H1 (cell line): ENCODE results near the gene EPB41L4B. TPM values are rescaled to one million over a fixed set of nuclear protein-coding genes. Genes with fewer than 3 reads are reported as not detected.

Experiments used
- CBX5 ChIP-seq: fragments of 300-800, 300-1000 bp; sonication (generic); IDR thresholded peaks from 2 replicates; pipeline ENCODE4 v1.7.1; 2016; ENCODE audit warnings: antibody characterized with exemption, low read length, low read depth
- CEBPB ChIP-seq: IDR thresholded peaks from 2 replicates; pipeline ENCODE4 v1.6.1; 2012; ENCODE audit warnings: low read depth, low read length
- KDM1A ChIP-seq: fragments of 200-600, 300-600 bp; sonication (generic); IDR thresholded peaks from 2 replicates; pipeline ENCODE4 v1.7.1; 2016; ENCODE audit warnings: mild to moderate bottlenecking, low read length, borderline replicate concordance
- NRF1 ChIP-seq: IDR thresholded peaks from 2 replicates; pipeline ENCODE4 v1.6.1; 2011; ENCODE audit warnings: mild to moderate bottlenecking, low read depth, low read length, improper control_type of control experiment
- POLR2A ChIP-seq, 2 experiments: IDR thresholded peaks; 1 replicate in 1 of 2; 2 replicates in 1 of 2; pipeline ENCODE4 v1.6.1; 2011; ENCODE audit warnings: low read depth in 2 of 2, low read length in 2 of 2, mild to moderate bottlenecking in 2 of 2; ENCODE audit errors: control extremely low read depth in 1 of 2
- polyA plus RNA-seq, 7 experiments: library from polyadenylated mRNA; depleted of rRNA in 3 of 7; stranded (reverse) in 5 of 7; unstranded in 2 of 7; fragments of >200 nt in 5 of 7; fragments of 200-250 nt in 2 of 7; gene quantifications; 1 replicate in 5 of 7; 2 replicates in 1 of 7; 4 replicates in 1 of 7; pipeline versions ENCODE4 v1.2.1 to v1.2.3, GENCODE V29; 2011 to 2013; ENCODE audit warnings: missing spikeins in 2 of 7, mixed read lengths in 2 of 7
- total RNA-seq: library from RNA; stranded (reverse); fragmentation: NEBNext Ultra II Directional; extraction: Animal tissue kit (Norgen Biotek cat#: 25700); gene quantifications from 2 replicates; pipeline ENCODE4 v1.2.1, GENCODE V29; 2021
- TF ChIP-seq, protein P1 (sequence below): fragments of 300-600 bp; sonication (generic); IDR thresholded peaks from 2 replicates; pipeline ENCODE4 v1.7.1; 2012; ENCODE audit warnings: low read length, moderate library complexity, mild to moderate bottlenecking, inconsistent platforms; ENCODE audit not compliant: insufficient replicate concordance
- TF ChIP-seq, protein P2 (sequence below): IDR thresholded peaks from 2 replicates; pipeline ENCODE4 v1.6.1; 2012; ENCODE audit warnings: inconsistent platforms

Gene EPB41L4B
- total and polyA plus RNA-seq, 2 of the 8 experiments (the other 6 are each of a cell fraction or from before 2014, with no cell fraction given): 11.9 to 25.0 TPM

DNA sequence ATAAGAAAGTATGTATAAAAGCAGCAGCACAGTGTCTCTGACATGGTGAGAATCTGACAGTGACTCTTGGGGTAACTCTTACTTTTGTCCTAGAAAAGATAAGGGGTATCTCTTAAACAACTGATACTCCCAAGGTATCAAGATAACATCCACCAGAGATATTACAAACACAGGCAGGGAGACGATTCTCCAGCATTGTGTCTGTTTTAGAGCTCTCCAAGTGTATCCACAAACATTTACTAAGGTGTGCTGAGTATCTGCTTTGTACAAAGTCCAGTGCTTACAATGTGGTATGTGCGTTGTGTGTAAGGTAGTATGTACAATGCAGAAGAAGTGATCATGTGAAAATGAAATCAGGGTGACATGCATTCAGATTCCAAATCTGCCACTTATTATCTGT, 196.7 kb downstream of the EPB41L4B start (continued):
- TF ChIP-seq, protein P1, sequence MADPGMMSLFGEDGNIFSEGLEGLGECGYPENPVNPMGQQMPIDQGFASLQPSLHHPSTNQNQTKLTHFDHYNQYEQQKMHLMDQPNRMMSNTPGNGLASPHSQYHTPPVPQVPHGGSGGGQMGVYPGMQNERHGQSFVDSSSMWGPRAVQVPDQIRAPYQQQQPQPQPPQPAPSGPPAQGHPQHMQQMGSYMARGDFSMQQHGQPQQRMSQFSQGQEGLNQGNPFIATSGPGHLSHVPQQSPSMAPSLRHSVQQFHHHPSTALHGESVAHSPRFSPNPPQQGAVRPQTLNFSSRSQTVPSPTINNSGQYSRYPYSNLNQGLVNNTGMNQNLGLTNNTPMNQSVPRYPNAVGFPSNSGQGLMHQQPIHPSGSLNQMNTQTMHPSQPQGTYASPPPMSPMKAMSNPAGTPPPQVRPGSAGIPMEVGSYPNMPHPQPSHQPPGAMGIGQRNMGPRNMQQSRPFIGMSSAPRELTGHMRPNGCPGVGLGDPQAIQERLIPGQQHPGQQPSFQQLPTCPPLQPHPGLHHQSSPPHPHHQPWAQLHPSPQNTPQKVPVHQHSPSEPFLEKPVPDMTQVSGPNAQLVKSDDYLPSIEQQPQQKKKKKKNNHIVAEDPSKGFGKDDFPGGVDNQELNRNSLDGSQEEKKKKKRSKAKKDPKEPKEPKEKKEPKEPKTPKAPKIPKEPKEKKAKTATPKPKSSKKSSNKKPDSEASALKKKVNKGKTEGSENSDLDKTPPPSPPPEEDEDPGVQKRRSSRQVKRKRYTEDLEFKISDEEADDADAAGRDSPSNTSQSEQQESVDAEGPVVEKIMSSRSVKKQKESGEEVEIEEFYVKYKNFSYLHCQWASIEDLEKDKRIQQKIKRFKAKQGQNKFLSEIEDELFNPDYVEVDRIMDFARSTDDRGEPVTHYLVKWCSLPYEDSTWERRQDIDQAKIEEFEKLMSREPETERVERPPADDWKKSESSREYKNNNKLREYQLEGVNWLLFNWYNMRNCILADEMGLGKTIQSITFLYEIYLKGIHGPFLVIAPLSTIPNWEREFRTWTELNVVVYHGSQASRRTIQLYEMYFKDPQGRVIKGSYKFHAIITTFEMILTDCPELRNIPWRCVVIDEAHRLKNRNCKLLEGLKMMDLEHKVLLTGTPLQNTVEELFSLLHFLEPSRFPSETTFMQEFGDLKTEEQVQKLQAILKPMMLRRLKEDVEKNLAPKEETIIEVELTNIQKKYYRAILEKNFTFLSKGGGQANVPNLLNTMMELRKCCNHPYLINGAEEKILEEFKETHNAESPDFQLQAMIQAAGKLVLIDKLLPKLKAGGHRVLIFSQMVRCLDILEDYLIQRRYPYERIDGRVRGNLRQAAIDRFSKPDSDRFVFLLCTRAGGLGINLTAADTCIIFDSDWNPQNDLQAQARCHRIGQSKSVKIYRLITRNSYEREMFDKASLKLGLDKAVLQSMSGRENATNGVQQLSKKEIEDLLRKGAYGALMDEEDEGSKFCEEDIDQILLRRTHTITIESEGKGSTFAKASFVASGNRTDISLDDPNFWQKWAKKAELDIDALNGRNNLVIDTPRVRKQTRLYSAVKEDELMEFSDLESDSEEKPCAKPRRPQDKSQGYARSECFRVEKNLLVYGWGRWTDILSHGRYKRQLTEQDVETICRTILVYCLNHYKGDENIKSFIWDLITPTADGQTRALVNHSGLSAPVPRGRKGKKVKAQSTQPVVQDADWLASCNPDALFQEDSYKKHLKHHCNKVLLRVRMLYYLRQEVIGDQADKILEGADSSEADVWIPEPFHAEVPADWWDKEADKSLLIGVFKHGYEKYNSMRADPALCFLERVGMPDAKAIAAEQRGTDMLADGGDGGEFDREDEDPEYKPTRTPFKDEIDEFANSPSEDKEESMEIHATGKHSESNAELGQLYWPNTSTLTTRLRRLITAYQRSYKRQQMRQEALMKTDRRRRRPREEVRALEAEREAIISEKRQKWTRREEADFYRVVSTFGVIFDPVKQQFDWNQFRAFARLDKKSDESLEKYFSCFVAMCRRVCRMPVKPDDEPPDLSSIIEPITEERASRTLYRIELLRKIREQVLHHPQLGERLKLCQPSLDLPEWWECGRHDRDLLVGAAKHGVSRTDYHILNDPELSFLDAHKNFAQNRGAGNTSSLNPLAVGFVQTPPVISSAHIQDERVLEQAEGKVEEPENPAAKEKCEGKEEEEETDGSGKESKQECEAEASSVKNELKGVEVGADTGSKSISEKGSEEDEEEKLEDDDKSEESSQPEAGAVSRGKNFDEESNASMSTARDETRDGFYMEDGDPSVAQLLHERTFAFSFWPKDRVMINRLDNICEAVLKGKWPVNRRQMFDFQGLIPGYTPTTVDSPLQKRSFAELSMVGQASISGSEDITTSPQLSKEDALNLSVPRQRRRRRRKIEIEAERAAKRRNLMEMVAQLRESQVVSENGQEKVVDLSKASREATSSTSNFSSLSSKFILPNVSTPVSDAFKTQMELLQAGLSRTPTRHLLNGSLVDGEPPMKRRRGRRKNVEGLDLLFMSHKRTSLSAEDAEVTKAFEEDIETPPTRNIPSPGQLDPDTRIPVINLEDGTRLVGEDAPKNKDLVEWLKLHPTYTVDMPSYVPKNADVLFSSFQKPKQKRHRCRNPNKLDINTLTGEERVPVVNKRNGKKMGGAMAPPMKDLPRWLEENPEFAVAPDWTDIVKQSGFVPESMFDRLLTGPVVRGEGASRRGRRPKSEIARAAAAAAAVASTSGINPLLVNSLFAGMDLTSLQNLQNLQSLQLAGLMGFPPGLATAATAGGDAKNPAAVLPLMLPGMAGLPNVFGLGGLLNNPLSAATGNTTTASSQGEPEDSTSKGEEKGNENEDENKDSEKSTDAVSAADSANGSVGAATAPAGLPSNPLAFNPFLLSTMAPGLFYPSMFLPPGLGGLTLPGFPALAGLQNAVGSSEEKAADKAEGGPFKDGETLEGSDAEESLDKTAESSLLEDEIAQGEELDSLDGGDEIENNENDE: no peak
- no peak for TF ChIP-seq CEBPB
- TF ChIP-seq, protein P2, sequence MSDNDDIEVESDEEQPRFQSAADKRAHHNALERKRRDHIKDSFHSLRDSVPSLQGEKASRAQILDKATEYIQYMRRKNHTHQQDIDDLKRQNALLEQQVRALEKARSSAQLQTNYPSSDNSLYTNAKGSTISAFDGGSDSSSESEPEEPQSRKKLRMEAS: no peak
- no peak for TF ChIP-seq CBX5
- TF ChIP-seq NRF1: no peak
- TF ChIP-seq KDM1A: no peak
- TF ChIP-seq POLR2A (IDR thresholded peaks at IDR 0.05; ENCODE audit: control extremely low read depth in 1 of 2, low read depth in 2 of 2, low read length in 2 of 2): no peak
